Cardiac fibroblast (primary cell): ENCODE measurements around the gene TCF23.
"Not testable (repeated sequence)": the region's sequence is repeated elsewhere in the genome, so short reads cannot be mapped to it uniquely, and the experiment has no call there.

ENCODE experiments used
- DNase-seq, 2 donors: peaks; one replicate each; pipeline versions ENCODE4 v3.0.0 to v3.0.0-alpha.2; 2010; ENCODE audit warnings: low read depth in 2 of 2
- H3K4me3 ChIP-seq, 2 donors: replicated peaks in 1 of 2; 1 replicate in 1 of 2; 2 replicates in 1 of 2; pipeline ENCODE4 v1.5.1; 2011; ENCODE audit warnings: low read depth in 2 of 2, low read length in 2 of 2, mild to moderate bottlenecking in 2 of 2, moderate library complexity in 1 of 2
- CTCF ChIP-seq: IDR thresholded peaks from one replicate; pipeline ENCODE4 v1.5.1; 2011; ENCODE audit warnings: low read depth, mild to moderate bottlenecking, low read length, inconsistent platforms

Gene TCF23

GRCh38 chr2:27171351-27171848, 22.6 kb downstream of the TCF23 start:
- no peak for DNase-seq
- no peak for TF ChIP-seq CTCF
- no peak overlapping the region for H3K4me3 ChIP-seq

- TF ChIP-seq CTCF: no peak
- no peak for DNase-seq
- H3K4me3 ChIP-seq: no peak overlapping the region
These were observed 25.8 kb downstream of the TCF23 start for GRCh38 chr2:27174638-27175037.

- peak in 1 of 2 donors; percentile 77 for DNase-seq
- no peak for TF ChIP-seq CTCF
- H3K4me3 ChIP-seq: no peak overlapping the region
These were observed 26.5 kb downstream of the TCF23 start for GRCh38 chr2:27175330-27175729.

GRCh38 chr2:27175781-27176180, 27.0 kb downstream of the TCF23 start:
- DNase-seq, H3K4me3 ChIP-seq: not testable (repeated sequence)

- no peak overlapping the region for H3K4me3 ChIP-seq
- DNase-seq: no peak
- no peak for TF ChIP-seq CTCF
These were observed 28.9 kb downstream of the TCF23 start for GRCh38 chr2:27177441-27178351.

GRCh38 chr2:27178469-27178868, 29.7 kb downstream of the TCF23 start:
- no peak for DNase-seq
- TF ChIP-seq CTCF: no peak
- H3K4me3 ChIP-seq: no peak overlapping the region

GRCh38 chr2:27179344-27180000, 30.7 kb downstream of the TCF23 start:
- TF ChIP-seq CTCF: no peak
- no peak for DNase-seq
- H3K4me3 ChIP-seq: no peak overlapping the region
